Adrenal gland (tissue), 5 donors: ENCODE results near the gene ZNF692.

Experiments
- POLR2A ChIP-seq, 2 donors: fragments of 450-650 bp; IDR thresholded peaks; one replicate each; pipeline ENCODE4 v1.6.1; 2017; ENCODE audit warnings: antibody characterized with exemption in 2 of 2, mild to moderate bottlenecking in 2 of 2, moderate library complexity in 1 of 2
- TF ChIP-seq, protein P1 (sequence below), 6 experiments: fragments of 450-650 bp in 4 of 6; fragments of 200-600 bp in 2 of 6; sonication (generic) in 1 of 6; IDR thresholded peaks; 1 replicate in 5 of 6; 2 replicates in 1 of 6; pipeline versions ENCODE4 v1.5.1 to v1.8.0; 2016 to 2021; ENCODE audit warnings: antibody characterized with exemption in 6 of 6, mild to moderate bottlenecking in 2 of 6, moderate library complexity in 1 of 6
- donor health status: DM: no; HTN: no; CAD: no.

DNA sequence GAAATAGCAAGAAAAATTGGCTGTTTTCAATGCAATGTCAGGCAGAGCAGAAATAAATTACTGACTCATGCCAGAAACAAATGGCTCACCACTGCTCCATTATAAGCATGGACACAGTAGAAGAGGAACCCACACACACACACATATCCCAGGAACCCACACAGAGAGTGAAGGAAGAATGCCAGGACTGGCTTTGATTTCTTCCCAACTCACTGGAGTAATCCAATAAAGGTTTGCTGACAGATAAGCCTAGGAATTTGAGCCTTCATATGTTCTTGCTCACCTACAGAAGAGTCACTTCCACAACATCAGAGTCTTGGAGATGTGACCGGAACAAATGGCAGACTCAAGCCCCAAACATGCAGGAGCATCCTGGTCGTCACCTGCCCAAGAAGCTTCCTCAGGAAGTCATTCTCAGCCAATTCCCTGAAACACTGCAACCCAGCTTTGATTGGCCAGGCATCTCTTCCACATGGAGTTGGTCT, 35.3 kb downstream of the ZNF692 start:
- TF ChIP-seq, protein P1, sequence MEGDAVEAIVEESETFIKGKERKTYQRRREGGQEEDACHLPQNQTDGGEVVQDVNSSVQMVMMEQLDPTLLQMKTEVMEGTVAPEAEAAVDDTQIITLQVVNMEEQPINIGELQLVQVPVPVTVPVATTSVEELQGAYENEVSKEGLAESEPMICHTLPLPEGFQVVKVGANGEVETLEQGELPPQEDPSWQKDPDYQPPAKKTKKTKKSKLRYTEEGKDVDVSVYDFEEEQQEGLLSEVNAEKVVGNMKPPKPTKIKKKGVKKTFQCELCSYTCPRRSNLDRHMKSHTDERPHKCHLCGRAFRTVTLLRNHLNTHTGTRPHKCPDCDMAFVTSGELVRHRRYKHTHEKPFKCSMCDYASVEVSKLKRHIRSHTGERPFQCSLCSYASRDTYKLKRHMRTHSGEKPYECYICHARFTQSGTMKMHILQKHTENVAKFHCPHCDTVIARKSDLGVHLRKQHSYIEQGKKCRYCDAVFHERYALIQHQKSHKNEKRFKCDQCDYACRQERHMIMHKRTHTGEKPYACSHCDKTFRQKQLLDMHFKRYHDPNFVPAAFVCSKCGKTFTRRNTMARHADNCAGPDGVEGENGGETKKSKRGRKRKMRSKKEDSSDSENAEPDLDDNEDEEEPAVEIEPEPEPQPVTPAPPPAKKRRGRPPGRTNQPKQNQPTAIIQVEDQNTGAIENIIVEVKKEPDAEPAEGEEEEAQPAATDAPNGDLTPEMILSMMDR (IDR thresholded peaks at IDR 0.05) = no peak
- peak in 1 of 2 donors; percentile 8 for TF ChIP-seq POLR2A (IDR thresholded peaks at IDR 0.05)
